ENCODE measurements around the gene MROH8.
"Not testable (repeated sequence)": the region's sequence is repeated elsewhere in the genome, so short reads cannot be mapped to it uniquely, and the experiment has no call there.

The MROH8 gene

DNA sequence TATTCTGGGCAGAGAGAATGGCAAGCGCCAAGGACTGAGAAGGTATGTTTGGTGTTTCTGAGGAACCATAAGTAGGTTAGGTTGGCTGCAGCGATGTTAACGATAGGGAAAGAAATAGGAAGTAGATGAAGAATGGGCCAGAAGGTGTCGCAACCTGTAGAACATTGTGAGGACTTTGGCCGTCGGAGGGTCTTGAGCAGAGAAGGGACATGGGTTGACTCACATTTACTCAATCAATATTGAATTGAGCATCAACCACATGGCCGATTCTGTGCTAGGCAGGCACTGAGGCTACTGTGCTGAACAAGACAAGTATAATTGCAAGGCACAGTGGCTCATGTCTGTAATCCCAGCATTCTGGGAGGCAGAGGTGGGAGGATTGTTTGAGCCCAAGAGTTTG lies 27.1 kb downstream of the MROH8 start:
- no peak for DNase-seq

- no peak for DNase-seq
Measured at GRCh38 chr20:37151529-37151928, 27.8 kb downstream of the MROH8 start.

DNA sequence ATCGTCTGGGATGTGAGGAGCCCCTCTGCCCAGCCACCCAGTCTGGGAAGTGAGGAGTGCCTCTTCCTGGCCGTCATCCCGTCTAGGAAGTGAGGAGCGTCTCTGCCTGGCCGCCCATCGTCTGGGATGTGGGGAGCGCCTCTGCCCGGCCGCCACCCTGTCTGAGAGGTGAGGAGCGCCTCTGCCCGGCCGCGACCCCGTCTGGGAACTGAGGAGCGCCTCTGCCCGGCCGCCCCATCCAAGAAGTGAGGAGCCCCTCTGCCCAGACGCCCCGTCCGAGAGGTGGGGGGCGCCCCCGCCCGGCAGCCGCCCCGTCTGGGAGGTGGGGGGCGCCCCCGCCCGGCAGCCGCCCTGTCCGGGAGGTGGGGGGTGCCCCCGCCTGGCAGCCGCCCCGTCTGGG lies 28.5 kb downstream of the MROH8 start:
- not testable (repeated sequence) for DNase-seq

DNA sequence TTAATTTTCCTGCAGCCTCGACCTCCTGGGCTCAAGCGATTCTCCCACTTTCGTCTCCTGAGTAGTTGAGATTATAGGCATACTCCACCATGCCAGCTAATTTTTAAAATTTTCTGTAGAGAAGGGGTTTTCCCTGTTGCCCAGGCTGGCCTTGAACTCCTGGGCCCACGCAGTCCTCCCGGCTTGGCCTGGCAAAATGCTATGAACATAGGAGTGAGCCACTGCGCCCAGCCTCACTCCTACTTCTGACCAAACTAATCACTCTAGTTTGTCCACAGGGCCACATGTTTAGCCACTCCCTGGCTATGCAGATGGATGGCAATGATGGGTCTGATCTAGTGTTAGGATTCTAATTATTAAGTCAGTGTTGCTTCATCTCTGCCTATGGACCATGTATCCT lies 32.1 kb downstream of the MROH8 start:
- DNase-seq, result no peak

GRCh38 chr20:37144856-37145404 lies 34.4 kb downstream of the MROH8 start:
- DNase-seq, result no peak

DNA sequence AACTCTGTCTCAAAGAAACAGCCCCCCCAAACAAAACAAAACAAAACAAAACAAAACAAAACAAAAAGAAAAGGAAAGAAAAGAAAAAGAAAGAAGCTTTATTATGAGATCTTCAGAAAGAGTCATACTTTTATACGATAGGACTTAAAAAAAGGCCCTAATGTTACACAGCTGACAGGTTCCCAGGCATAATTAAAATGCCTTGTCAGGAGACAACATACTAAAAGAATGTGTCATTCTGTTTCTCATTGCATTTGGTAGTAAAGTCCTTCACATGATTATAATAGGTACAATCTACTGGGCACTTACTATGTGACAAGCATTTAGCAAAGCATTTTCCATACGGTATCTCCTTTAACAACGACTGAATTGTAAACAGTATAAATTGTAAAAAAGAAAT lies 36.6 kb downstream of the MROH8 start:
- no peak for DNase-seq

GRCh38 chr20:37137547-37137946 lies 41.8 kb downstream of the MROH8 start:
- no peak for DNase-seq

GRCh38 chr20:37133952-37134351 lies 45.4 kb downstream of the MROH8 start:
- no peak for DNase-seq

DNA sequence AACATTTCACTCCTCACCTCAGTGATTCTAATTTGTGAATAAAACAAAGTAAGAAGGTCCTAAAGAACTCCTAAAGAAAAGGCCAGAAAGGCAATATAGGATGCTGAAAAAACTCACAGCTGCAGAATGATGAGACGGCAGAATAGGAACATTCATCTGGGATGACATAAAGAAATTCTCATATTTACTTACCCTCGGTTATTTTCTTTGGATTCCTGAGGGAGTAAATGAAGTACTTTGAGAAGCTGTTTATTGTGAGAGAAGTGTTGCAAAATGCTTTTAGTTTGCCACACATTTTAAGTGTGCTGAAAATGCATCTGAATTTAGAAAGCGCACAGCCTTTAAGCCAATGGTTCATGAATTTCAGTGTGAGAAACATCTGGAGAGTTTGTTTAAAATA lies 47.9 kb downstream of the MROH8 start:
- no peak for DNase-seq

GRCh38 chr20:37128803-37129202 lies 50.5 kb downstream of the MROH8 start:
- DNase-seq, result no peak

- not testable (repeated sequence) for DNase-seq
Measured at GRCh38 chr20:37126290-37126689, 53.1 kb downstream of the MROH8 start.

- DNase-seq, result no peak
Measured at GRCh38 chr20:37123441-37123840, 55.9 kb downstream of the MROH8 start.

DNA sequence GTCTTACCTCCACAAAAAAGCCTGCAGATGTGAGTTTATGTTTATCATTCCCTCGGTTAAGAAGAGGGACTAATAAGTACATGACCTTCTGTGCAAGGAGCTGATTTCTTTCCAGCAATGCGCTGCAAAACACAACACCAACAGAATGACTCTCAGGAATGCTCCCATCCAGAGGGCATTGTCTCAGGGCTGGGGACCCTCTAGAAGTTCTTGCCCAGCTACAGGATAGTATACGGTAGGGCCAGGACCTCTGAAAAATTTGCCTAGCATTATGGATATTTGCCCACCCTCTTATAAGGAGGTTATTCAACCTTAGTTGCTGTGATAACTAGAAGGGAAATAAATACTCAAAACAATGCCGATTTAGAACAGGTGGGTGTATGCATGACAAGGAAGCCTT lies 58.9 kb downstream of the MROH8 start:
- DNase-seq, result no peak

GRCh38 chr20:37119356-37120036 lies 59.9 kb downstream of the MROH8 start:
- no peak for DNase-seq

- no peak for DNase-seq
Measured at GRCh38 chr20:37114012-37114411, 65.3 kb downstream of the MROH8 start.

GRCh38 chr20:37111926-37112455 lies 67.4 kb downstream of the MROH8 start:
- no peak for DNase-seq

DNA sequence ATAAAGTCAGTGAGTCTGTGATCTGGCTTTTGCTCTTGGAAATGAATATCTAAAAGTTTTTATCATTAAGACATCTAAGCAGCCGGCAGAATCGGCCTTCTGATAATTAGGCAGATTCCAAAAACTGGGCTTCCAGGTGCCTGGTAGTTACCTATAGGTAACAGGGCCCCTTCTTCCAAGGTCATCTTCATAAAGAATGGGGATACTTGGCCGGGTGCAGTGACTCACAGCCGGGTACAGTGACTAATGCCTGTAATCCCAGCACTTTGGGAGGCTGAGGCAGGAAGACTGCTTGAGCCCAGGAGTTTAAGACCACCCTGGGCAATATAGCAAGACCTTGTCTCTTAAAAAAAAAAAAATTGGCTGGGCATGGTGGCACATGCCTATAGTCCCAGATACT lies 70.7 kb downstream of the MROH8 start:
- DNase-seq, result no peak

DNA sequence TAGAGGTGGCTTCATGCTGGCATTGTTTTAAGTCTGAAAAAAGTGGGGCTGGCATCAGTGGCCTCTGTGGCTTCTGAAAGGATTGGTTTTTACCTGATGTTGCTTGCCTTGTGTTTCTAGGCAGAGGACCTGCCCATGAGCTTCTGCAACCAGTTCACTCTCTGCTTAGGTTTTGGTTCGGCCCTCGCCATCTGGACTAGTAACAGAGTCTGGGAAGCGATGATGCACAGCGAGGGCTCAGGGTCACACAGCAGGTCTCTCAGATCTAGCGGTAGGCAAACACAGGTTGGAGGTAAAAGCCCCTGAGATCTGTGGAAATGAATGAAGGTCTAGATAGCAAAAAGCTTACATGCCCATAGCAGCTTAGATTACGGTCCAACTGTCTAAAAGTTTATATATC lies 76.8 kb downstream of the MROH8 start:
- no peak for DNase-seq

GRCh38 chr20:37096415-37097041 lies 82.8 kb downstream of the MROH8 start:
- DNase-seq, result no peak

DNA sequence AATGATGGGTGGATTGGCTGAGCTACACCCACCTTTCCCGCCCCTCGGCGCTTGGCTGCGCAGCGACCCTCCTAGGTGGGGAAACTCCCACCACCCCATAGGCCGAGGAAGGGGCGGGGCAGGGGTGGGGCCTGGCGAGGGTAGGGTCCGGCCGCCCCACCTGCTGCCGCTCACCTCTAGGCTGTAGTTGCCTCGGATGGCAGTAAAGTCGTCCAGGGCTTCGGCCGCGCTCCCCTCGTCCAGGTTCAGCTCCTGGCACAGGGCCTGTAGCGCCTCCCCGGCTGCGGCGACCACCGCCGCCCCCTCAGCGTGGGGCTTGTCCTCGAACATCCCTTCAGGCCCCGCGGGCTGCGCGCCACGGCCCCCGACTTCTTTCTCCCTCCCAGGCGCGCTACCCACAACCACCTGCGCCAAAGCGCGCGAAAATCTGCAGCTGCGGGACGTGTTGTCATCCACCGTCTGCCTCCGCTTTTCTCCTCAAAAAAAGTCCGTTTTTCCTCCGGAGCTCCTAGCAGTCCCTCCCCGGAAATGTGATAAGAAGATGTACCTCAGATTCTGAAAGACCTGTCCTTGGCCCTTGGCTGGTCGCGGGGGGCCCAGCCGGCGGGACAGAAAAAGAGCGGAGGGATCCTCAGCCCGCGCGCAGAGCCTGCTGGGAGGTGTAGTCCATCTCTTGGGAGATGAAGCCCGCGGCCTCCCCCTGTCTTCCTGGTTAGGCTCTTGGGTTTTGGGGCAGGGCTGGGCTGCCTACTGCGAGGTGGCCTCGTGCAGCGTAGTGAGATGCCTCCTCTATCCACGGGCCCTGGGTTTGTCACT lies 83.5 kb downstream of the MROH8 start, which contains the start of gene RBL1:
Gene RBL1, minus strand, starts transcription at position 399 of the 816 bp plus-strand sequence. Its CDS starts 69 bp downstream, at position 330.
- DNase-seq, result peak; percentile 82

- no peak for DNase-seq
Measured at GRCh38 chr20:37095108-37095598, 84.2 kb downstream of the MROH8 start.

DNA sequence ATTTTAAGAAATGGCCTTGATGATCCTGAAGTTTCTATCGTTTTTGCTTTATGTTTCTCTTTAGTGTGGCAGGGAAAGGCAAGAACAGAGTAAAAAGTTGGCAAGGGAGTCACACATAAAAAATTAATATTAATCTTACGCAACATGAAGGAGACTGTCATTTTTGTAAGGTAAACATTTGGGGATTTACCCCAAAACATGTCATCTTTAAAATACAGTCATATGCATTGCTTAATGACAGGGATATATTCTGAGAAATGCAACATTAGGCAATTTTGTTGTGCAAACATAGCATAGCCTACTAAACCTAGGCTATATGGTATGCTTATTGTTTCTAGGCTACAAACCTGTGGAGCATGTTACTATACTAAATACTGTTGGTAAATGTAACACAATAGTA lies 88.9 kb downstream of the MROH8 start:
- no peak for DNase-seq

DNA sequence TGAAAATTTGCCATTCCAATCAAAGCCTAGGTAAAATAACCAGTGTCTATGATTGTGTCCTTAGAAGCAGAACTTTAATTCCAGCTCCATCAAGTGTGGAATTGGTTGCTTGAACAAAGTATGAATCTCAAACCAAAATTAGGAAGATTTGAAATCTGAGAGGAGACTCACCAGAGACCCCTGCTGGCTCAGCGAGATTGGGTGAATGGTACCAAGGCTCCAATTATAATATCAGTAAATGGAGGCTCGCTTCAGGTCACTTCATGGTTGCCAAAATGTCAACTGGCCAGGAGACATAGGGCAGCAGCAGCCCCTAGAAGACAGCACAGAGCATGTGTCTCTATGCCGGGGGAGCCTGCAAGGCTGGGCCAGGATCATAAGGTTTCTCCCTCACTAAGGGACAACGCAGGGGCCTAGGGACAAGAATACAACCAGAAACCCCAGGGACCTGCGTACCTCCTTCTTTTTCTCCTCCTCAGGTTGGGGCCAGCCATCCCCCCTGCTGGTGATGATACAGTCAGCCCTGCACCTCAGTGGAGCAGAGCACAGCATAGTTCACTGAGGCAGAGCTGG lies 97.5 kb downstream of the MROH8 start:
- DNase-seq, result no peak
